Testis (tissue), 2 donors: Measurements from ENCODE around the gene KIF17.

Source experiments
- CTCF ChIP-seq, 3 experiments: fragments of 450-650 bp in 2 of 3; fragments of 200-600 bp in 1 of 3; sonication (generic) in 1 of 3; IDR thresholded peaks; one replicate each; pipeline ENCODE4 v1.5.1; 2016 to 2019; ENCODE audit warnings: antibody characterized with exemption in 3 of 3, mild to moderate bottlenecking in 2 of 3, moderate library complexity in 1 of 3
- POLR2A ChIP-seq: fragments of 450-650 bp; IDR thresholded peaks from one replicate; pipeline ENCODE4 v1.6.1; 2017; ENCODE audit warnings: antibody characterized with exemption, mild to moderate bottlenecking, moderate library complexity

GRCh38 chr1:20619999-20620398, 97.8 kb downstream of the KIF17 start:
- TF ChIP-seq CTCF (IDR thresholded peaks at IDR 0.05) (no peak), POLR2A (no peak)
